Liver (tissue), 3 donors: ENCODE data around the gene ULK3.

Source experiments
- ATF3 ChIP-seq: IDR thresholded peaks from 2 replicates; pipeline ENCODE4 v1.6.1; 2016; ENCODE audit warnings: antibody characterized with exemption
- FOXA1 ChIP-seq: IDR thresholded peaks from 2 replicates; pipeline ENCODE4 v1.6.1; 2016; ENCODE audit warnings: antibody characterized with exemption
- HNF4A ChIP-seq, 2 donors: conservative IDR thresholded peaks; 2 replicates each; pipeline ENCODE4 v1.6.1; 2016; ENCODE audit warnings: antibody characterized with exemption in 2 of 2, mild to moderate bottlenecking in 2 of 2
- JUND ChIP-seq, 2 donors: IDR thresholded peaks; 2 replicates each; pipeline ENCODE4 v1.6.1; 2016; ENCODE audit warnings: antibody characterized with exemption in 2 of 2
- MAX ChIP-seq: IDR thresholded peaks from 2 replicates; pipeline ENCODE4 v1.6.1; 2016; ENCODE audit warnings: antibody characterized with exemption
- RAD21 ChIP-seq, 2 donors: IDR thresholded peaks; 2 replicates each; pipeline ENCODE4 v1.6.1; 2016; ENCODE audit warnings: antibody characterized with exemption in 2 of 2, mild to moderate bottlenecking in 2 of 2
- RXRA ChIP-seq, 2 donors: IDR thresholded peaks; 2 replicates each; pipeline ENCODE4 v1.6.1; 2017 to 2018; ENCODE audit warnings: antibody characterized with exemption in 2 of 2, mild to moderate bottlenecking in 1 of 2
- TAF1 ChIP-seq: conservative IDR thresholded peaks from 2 replicates; pipeline ENCODE4 v1.6.1; 2016; ENCODE audit warnings: antibody characterized with exemption, mild to moderate bottlenecking
- TF ChIP-seq, protein P1 (sequence below): fragments of 150-350 bp; IDR thresholded peaks from 2 replicates; pipeline ENCODE4 v1.5.1; 2017; ENCODE audit warnings: improper control_type of control experiment, low read depth, low read length; ENCODE audit not compliant: missing input control
- TF ChIP-seq, protein P2 (sequence below): IDR thresholded peaks from 2 replicates; pipeline ENCODE4 v1.6.1; 2016; ENCODE audit warnings: antibody characterized with exemption, mild to moderate bottlenecking
- donor health status: healthy.
- donor health status: healthy.

DNA sequence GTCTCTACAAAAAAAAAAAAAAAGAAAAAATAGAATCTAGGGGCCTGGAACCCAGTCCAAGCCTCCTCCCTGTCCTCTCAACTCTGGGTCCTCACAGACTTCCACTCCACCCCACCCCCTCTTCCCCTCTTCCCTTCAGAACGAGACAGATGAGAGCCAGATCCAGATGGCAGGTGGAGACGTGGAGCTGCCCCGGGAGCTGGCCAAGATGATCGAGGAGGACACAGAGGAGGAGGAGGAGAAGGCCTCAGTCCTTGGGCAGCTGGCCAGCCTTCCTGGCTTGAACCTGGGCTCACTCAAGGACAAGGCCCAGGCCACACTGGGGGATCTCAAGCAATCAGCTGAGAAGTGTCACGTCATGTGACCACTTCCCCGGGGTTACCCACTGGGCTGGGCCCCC, 13.0 kb downstream of the ULK3 start:
- TF ChIP-seq FOXA1 = no peak
- TF ChIP-seq, protein P1, sequence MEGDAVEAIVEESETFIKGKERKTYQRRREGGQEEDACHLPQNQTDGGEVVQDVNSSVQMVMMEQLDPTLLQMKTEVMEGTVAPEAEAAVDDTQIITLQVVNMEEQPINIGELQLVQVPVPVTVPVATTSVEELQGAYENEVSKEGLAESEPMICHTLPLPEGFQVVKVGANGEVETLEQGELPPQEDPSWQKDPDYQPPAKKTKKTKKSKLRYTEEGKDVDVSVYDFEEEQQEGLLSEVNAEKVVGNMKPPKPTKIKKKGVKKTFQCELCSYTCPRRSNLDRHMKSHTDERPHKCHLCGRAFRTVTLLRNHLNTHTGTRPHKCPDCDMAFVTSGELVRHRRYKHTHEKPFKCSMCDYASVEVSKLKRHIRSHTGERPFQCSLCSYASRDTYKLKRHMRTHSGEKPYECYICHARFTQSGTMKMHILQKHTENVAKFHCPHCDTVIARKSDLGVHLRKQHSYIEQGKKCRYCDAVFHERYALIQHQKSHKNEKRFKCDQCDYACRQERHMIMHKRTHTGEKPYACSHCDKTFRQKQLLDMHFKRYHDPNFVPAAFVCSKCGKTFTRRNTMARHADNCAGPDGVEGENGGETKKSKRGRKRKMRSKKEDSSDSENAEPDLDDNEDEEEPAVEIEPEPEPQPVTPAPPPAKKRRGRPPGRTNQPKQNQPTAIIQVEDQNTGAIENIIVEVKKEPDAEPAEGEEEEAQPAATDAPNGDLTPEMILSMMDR = no peak
- no peak for TF ChIP-seq JUND (IDR thresholded peaks at IDR 0.05)
- no peak for TF ChIP-seq MAX
- TF ChIP-seq, protein P2, sequence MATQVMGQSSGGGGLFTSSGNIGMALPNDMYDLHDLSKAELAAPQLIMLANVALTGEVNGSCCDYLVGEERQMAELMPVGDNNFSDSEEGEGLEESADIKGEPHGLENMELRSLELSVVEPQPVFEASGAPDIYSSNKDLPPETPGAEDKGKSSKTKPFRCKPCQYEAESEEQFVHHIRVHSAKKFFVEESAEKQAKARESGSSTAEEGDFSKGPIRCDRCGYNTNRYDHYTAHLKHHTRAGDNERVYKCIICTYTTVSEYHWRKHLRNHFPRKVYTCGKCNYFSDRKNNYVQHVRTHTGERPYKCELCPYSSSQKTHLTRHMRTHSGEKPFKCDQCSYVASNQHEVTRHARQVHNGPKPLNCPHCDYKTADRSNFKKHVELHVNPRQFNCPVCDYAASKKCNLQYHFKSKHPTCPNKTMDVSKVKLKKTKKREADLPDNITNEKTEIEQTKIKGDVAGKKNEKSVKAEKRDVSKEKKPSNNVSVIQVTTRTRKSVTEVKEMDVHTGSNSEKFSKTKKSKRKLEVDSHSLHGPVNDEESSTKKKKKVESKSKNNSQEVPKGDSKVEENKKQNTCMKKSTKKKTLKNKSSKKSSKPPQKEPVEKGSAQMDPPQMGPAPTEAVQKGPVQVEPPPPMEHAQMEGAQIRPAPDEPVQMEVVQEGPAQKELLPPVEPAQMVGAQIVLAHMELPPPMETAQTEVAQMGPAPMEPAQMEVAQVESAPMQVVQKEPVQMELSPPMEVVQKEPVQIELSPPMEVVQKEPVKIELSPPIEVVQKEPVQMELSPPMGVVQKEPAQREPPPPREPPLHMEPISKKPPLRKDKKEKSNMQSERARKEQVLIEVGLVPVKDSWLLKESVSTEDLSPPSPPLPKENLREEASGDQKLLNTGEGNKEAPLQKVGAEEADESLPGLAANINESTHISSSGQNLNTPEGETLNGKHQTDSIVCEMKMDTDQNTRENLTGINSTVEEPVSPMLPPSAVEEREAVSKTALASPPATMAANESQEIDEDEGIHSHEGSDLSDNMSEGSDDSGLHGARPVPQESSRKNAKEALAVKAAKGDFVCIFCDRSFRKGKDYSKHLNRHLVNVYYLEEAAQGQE = no peak
- TF ChIP-seq RXRA (IDR thresholded peaks at IDR 0.05) = no peak
- TF ChIP-seq HNF4A (conservative IDR thresholded peaks at IDR 0.05) = no peak
- no peak for TF ChIP-seq ATF3
- no peak for TF ChIP-seq RAD21 (IDR thresholded peaks at IDR 0.05)
- no peak for TF ChIP-seq TAF1
